Neural crest cell (in vitro differentiated cells): Measurements from ENCODE around the gene ESR1. TPM values are rescaled to one million over a fixed set of nuclear protein-coding genes. Genes with fewer than 3 reads are reported as not detected.

ENCODE experiments used
- DNase-seq: peaks from one replicate; pipeline ENCODE4 v3.0.0; 2021; ENCODE audit warnings: low read depth, mixed read lengths, low spot score
- H3K27ac Mint-ChIP-seq: one replicate; pipeline ENCODE4 v1.8.0; 2021; ENCODE audit warnings: mild to moderate bottlenecking, mixed read lengths; ENCODE audit not compliant: unreplicated experiment
- H3K27me3 Mint-ChIP-seq: 2 replicates; pipeline ENCODE4 v1.8.0; 2021; ENCODE audit warnings: low read depth, mild to moderate bottlenecking, mixed read lengths
- H3K36me3 Mint-ChIP-seq: 2 replicates; pipeline ENCODE4 v1.8.0; 2021; ENCODE audit warnings: low read depth, mild to moderate bottlenecking, mixed read lengths
- H3K4me1 Mint-ChIP-seq: 2 replicates; pipeline ENCODE4 v1.8.0; 2021; ENCODE audit warnings: mixed read lengths
- H3K4me3 Mint-ChIP-seq: one replicate; pipeline ENCODE4 v1.8.0; 2021; ENCODE audit warnings: mild to moderate bottlenecking, mixed read lengths
- H3K9me3 Mint-ChIP-seq: 2 replicates; pipeline ENCODE4 v1.8.0; 2021; ENCODE audit warnings: mixed read lengths
- CTCF ChIP-seq: fragments of 200-600 bp; sonication (generic); conservative IDR thresholded peaks from 2 replicates; pipeline ENCODE4 v1.5.0; 2021; ENCODE audit warnings: antibody characterized with exemption, mild to moderate bottlenecking
- total RNA-seq: library from RNA; stranded (reverse); gene quantifications from 2 replicates; pipeline ENCODE4 v1.2.1, GENCODE V29; 2021

Gene ESR1
- total RNA-seq, 1 donor from 2014 or later = not detected

GRCh38 chr6:152055517-152055916 is 248.0 kb downstream of the ESR1 start:
- H3K27ac Mint-ChIP-seq = no peak overlapping the region
- H3K9me3 Mint-ChIP-seq = no peaks in the 10 kb centered on the region
- no peaks in the 10 kb centered on the region for H3K4me1 Mint-ChIP-seq
- no peak for TF ChIP-seq CTCF
- H3K36me3 Mint-ChIP-seq = no peaks in the 10 kb centered on the region
- no peak for DNase-seq
- no peak overlapping the region for H3K4me3 Mint-ChIP-seq
- peaks cover 18% of the 10 kb centered on the region for H3K27me3 Mint-ChIP-seq

- Mint-ChIP-seq H3K27me3 (peaks cover 15% of the 10 kb centered on the region), H3K36me3 (no peaks in the 10 kb centered on the region), H3K27ac (no peak overlapping the region), H3K9me3 (no peaks in the 10 kb centered on the region), H3K4me3 (no peak overlapping the region), H3K4me1 (no peaks in the 10 kb centered on the region)
- no peak for TF ChIP-seq CTCF
- DNase-seq = no peak
These were observed 250.5 kb downstream of the ESR1 start for GRCh38 chr6:152057832-152058498.

GRCh38 chr6:152059909-152060308 is 252.4 kb downstream of the ESR1 start:
- no peaks in the 10 kb centered on the region for H3K9me3 Mint-ChIP-seq
- peaks cover 15% of the 10 kb centered on the region for H3K27me3 Mint-ChIP-seq
- no peak for DNase-seq
- H3K4me3 Mint-ChIP-seq = no peak overlapping the region
- no peaks in the 10 kb centered on the region for H3K4me1 Mint-ChIP-seq
- no peak for TF ChIP-seq CTCF
- no peaks in the 10 kb centered on the region for H3K36me3 Mint-ChIP-seq
- H3K27ac Mint-ChIP-seq = no peak overlapping the region

GRCh38 chr6:152062476-152062875 is 255.0 kb downstream of the ESR1 start:
- H3K4me1 Mint-ChIP-seq = no peaks in the 10 kb centered on the region
- no peaks in the 10 kb centered on the region for H3K9me3 Mint-ChIP-seq
- no peak overlapping the region for H3K4me3 Mint-ChIP-seq
- no peak for DNase-seq
- no peak for TF ChIP-seq CTCF
- H3K36me3 Mint-ChIP-seq = no peaks in the 10 kb centered on the region
- H3K27ac Mint-ChIP-seq = no peak overlapping the region
- H3K27me3 Mint-ChIP-seq = peaks cover 13% of the 10 kb centered on the region

- H3K4me1 Mint-ChIP-seq = no peaks in the 10 kb centered on the region
- H3K9me3 Mint-ChIP-seq = no peaks in the 10 kb centered on the region
- H3K27ac Mint-ChIP-seq = no peak overlapping the region
- no peak for DNase-seq
- peaks cover 4% of the 10 kb centered on the region for H3K27me3 Mint-ChIP-seq
- H3K4me3 Mint-ChIP-seq = no peak overlapping the region
- TF ChIP-seq CTCF = no peak
- no peaks in the 10 kb centered on the region for H3K36me3 Mint-ChIP-seq
These were observed 255.9 kb downstream of the ESR1 start for GRCh38 chr6:152063170-152063921.
